ENCODE data around the gene RAC3. TPM values are rescaled to one million over a fixed set of nuclear protein-coding genes. Genes with fewer than 3 reads are reported as not detected.

The RAC3 gene
- total RNA-seq, 1 donor from 2014 or later: 42.1 TPM

DNA sequence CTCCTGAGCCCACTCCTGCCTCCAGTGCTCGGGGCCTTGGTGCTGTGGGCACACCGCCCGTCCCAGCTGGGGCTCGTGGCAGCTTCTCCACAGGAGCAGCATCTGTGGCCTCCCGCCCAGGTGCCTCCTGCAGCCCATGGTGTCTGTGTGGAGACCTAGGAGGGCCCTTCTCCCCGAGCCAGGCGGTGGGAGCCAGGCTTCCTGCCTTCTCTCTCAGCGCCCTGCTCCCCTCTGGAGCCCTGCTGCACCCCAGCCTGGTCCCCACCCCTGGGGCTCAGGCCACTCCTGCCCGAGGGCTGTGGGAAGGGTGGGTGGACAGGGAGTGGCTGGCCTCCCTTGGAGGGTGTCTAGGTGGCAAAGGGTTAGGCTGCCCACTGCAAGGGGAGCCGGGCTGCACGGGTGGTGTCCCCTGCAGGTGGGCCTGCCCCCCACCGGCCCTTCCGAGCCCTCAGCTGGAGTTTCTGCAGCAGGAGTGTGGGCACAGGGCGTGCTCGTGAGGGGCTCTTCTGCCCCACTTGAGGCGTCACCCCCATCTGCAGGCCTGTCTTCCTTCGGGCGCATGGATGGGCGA is 19.8 kb upstream of the RAC3 start:
- no peak for DNase-seq (ENCODE audit: extremely low read depth, low read depth, low spot score)

GRCh38 chr17:82012261-82012639 is 19.2 kb upstream of the RAC3 start:
- no peak for DNase-seq (ENCODE audit: extremely low read depth, low read depth, low spot score)

DNA sequence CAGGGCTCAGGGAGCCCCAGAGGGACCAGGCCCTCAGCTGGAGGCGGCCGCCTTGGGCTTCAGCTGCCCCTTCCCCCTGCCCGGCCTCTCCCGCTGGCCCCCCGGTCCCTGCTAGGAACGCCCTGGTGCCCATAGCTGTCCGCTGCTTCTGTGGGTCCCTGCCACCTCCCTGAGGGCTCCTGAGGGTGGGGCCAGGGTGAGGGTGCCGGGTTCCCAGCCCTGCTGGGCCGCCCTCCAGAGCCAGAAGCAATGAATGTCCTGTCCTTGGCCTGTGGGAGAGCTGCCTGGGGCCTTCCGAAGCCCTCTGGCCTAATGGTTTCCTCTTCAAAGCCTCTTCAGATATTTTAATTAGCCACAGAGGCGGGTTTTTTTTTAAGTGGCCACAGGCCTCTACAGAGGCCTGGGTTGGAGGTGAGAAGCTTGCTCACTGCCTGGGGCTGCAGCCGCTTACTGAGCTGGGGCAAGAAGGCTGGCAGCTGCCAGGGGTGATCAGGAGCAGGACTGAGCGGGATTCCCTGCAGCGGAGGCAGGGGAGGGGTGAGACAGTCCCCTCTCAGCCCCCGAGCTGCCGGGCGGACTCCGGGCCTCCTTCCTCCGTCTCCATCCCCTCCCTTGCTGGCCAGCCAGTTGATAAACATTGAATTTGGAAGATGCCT is 18.7 kb upstream of the RAC3 start:
- DNase-seq (ENCODE audit: extremely low read depth, low read depth, low spot score): no peak

DNA sequence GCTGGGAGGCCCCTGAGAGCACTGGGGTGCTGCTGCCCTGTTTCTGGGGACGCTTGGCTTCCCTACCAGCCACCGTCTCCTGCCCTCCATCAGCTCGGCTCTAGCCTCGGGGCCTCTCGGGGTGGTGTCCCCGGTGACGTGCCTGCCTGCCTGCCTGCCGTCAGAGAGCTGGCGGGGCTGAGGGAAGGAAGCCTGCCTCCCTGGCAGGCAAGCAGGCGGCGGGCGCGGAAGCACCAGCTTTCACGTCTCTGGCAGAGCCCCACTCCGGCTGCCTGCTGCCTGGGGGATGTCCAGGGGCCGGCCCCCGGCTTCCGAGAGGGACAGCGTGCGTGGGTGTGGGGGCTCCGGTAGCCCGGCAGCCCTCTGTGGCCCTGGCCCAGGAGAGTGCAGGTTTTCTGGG is 18.1 kb upstream of the RAC3 start:
- no peak for DNase-seq (ENCODE audit: extremely low read depth, low read depth, low spot score)

- DNase-seq (ENCODE audit: extremely low read depth, low read depth, low spot score): no peak
Observed at GRCh38 chr17:82013772-82014321, 17.6 kb upstream of the RAC3 start.

GRCh38 chr17:82014432-82014831 is 17.0 kb upstream of the RAC3 start:
- DNase-seq (ENCODE audit: extremely low read depth, low read depth, low spot score): no peak

- no peak for DNase-seq (ENCODE audit: extremely low read depth, low read depth, low spot score)
Observed at GRCh38 chr17:82014971-82015310, 16.5 kb upstream of the RAC3 start.

- no peak for DNase-seq (ENCODE audit: extremely low read depth, low read depth, low spot score)
Observed at GRCh38 chr17:82015311-82015971, 16.0 kb upstream of the RAC3 start.

DNA sequence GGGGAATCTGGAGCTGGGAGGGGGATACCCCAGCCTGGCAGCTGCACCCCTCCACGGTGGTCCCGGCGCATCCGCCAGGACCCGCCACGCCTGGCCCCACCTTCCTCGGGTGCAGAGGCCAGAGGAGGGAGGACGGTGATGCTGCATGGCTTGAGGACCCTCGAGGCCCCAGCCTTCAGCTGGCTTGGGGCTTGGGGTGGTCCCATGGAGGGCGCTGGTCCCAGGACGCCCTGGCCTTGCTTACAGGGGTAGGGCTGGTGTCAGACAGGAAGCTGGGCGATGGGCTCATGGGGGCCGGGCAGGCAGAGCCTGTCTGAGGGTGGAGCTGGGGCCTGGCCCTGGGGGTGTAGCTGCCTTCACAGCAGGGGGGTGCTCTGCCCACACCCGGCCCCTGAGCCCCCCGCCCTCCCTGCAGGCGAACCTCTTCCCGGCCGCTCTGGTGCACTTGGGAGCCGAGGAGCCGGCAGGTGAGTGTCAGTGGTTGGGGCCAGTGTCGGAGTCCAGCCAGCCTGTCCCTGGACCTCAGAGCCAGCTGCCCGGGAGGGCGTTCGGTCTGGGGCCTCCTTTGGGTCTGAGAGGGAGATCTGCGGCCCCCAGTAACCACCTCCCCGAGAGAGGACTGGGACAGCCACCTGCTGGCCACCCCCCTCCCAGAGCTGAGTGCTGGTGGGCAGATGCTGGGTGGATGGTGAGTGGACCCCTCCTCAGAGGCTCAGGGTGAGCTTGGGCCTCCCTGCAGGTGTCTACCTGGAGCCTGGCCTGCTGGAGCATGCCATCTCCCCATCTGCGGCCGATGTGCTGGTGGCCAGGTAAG is 15.2 kb upstream of the RAC3 start:
- no peak for DNase-seq (ENCODE audit: extremely low read depth, low read depth, low spot score)

- no peak for DNase-seq (ENCODE audit: extremely low read depth, low read depth, low spot score)
Observed at GRCh38 chr17:82016875-82017459, 14.5 kb upstream of the RAC3 start.

DNA sequence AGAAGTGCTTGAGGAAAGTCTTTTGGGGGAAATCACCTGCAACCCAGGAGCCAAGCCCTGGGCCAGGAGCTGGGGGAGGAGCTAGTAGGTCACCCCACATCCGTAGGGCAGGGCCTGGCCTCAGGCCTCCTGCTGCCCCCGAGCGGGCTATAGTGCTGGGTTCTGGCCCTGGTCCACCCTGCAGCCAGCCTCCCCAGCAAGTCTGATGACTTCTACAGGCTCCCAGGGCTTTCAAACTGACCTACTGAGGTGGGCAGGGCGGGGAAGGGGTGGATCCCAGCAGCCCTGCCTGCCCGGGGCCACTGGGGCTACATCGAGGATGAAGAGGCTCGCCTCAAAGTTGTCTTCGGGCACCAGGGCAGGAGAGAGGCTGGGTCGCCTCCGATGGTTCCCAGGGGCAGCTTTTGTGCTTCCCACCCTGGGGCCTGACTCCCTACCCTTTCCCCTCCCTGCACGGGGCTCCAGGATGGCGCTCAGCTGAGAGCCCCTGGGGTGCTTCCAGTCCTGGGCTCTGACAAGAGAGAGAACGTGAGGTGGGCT is 13.8 kb upstream of the RAC3 start:
- DNase-seq (ENCODE audit: extremely low read depth, low read depth, low spot score): no peak

DNA sequence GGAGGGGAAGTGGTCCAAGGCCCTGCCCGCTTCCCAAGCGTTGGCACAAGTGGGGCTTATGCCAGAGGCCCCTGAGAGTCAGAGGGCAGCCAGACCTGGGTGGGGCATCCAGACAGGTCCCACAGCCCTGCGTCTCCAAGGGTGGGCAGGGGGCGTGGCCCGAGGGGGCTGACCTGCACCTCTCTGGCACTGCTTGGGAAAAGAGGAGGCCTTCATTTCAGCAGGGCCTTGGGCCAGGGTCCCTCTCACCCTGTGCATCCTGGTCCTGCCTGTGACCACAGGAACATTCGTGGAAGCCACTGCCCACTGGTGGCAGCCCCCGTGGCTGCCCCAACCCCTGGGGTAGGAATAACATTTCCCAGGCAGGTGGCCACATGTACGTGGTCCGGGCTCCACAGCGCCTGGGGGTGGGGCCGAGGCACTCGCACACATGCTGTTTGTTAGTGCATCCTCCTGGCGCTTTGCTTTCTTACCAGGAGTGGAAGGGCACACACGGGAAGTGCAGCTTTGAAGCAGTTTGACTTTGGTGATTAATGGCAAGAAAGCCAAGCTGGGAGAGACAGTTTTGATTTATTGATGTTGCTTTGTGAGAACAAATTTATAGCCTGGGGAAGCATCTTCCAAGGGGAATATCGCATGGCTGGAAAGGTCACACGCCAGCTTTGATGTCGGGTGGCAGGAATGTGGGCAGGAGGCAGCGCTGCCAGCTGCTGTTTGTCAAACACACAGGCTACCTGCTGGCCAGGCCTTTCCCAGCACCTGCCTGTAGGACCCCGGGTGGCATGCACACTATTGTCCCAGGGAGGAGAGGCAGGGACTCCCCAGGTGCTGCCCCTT is 13.1 kb upstream of the RAC3 start:
- no peak for DNase-seq (ENCODE audit: extremely low read depth, low read depth, low spot score)

GRCh38 chr17:82018989-82019689 is 12.3 kb upstream of the RAC3 start:
- DNase-seq (ENCODE audit: extremely low read depth, low read depth, low spot score): no peak

- no peak for DNase-seq (ENCODE audit: extremely low read depth, low read depth, low spot score)
Observed at GRCh38 chr17:82019690-82020571, 11.5 kb upstream of the RAC3 start.

DNA sequence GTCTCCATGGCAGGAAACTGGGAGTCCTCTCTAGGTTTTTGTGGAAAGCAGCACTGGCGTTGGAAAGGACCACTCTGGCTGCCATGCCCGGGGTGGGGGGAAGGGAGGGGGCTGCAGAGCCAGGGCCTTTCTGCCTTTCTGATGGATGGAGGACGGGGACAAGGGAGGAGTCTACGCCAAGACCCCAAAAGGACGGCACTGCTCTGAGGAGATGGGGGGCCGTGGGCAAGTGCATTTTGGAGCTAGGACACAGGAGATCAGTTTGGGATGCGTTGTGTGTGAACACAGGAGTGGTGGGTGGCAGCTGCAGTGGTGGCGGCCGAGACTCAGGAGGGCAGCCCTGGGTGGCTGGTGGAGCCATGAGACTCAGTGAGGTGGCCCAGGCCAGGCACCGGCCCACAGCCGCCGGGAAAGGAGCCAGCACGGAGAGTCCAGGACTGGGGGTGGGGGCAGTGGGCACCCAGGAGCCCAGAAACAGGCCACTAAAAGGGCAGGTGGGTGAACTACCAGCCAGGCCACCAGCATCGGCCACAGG is 10.8 kb upstream of the RAC3 start:
- no peak for DNase-seq (ENCODE audit: extremely low read depth, low read depth, low spot score)

- DNase-seq (ENCODE audit: extremely low read depth, low read depth, low spot score): no peak
Observed at GRCh38 chr17:82021107-82021899, 10.2 kb upstream of the RAC3 start.

- no peak for DNase-seq (ENCODE audit: extremely low read depth, low read depth, low spot score)
Observed at GRCh38 chr17:82021900-82022309, 9.6 kb upstream of the RAC3 start.
